NCI-H146 (cell line): Measurements from ENCODE around the gene PHKA1.
"Not testable (repeated sequence)": the region's sequence is repeated elsewhere in the genome, so short reads cannot be mapped to it uniquely, and the experiment has no call there.

ENCODE experiments used
- DNase-seq: peaks from one replicate; lab custom pipeline; 2025; lab: John Stamatoyannopoulos, UW

The PHKA1 gene

GRCh38 chrX:72713599-72714477 is at the start of gene PHKA1:
TSS of gene PHKA1 (minus strand) at chrX:72714306. CDS start at chrX:72713880, 426 bp downstream.
- peak; percentile 70 for DNase-seq

- not testable (repeated sequence) for DNase-seq
Observed at GRCh38 chrX:72760454-72760853, 46.3 kb upstream of the PHKA1 start.

GRCh38 chrX:72748545-72748944 is 34.4 kb upstream of the PHKA1 start:
- DNase-seq = not testable (repeated sequence)

GRCh38 chrX:72745546-72745945 is 31.4 kb upstream of the PHKA1 start:
- DNase-seq = not testable (repeated sequence)

GRCh38 chrX:72735561-72735960 is 21.5 kb upstream of the PHKA1 start:
- no peak for DNase-seq

- DNase-seq = not testable (repeated sequence)
Observed at GRCh38 chrX:72733636-72734035, 19.5 kb upstream of the PHKA1 start.

- no peak for DNase-seq
Observed at GRCh38 chrX:72727846-72728245, 13.7 kb upstream of the PHKA1 start.

GRCh38 chrX:72716766-72717165 is 2.7 kb upstream of the PHKA1 start:
- no peak for DNase-seq

- DNase-seq = no peak
Observed at GRCh38 chrX:72715546-72715945, 1.4 kb upstream of the PHKA1 start.

GRCh38 chrX:72714478-72714916 is 391 bp upstream of the PHKA1 start:
- peak; percentile 64 for DNase-seq

GRCh38 chrX:72713130-72713529 is 976 bp downstream of the PHKA1 start:
- no peak for DNase-seq

GRCh38 chrX:72712094-72712755 is 1.9 kb downstream of the PHKA1 start:
- no peak for DNase-seq

- DNase-seq = no peak
Observed at GRCh38 chrX:72705814-72706213, 8.3 kb downstream of the PHKA1 start.

GRCh38 chrX:72705111-72705510 is 9.0 kb downstream of the PHKA1 start:
- no peak for DNase-seq

- DNase-seq = no peak
Observed at GRCh38 chrX:72694170-72694569, 19.9 kb downstream of the PHKA1 start.

GRCh38 chrX:72693477-72693876 is 20.6 kb downstream of the PHKA1 start:
- no peak for DNase-seq

GRCh38 chrX:72687396-72687795 is 26.7 kb downstream of the PHKA1 start:
- DNase-seq = no peak

GRCh38 chrX:72685810-72686456 is 28.2 kb downstream of the PHKA1 start:
- no peak for DNase-seq

GRCh38 chrX:72685018-72685417 is 29.1 kb downstream of the PHKA1 start:
- no peak for DNase-seq

- DNase-seq = no peak
Observed at GRCh38 chrX:72683631-72684030, 30.5 kb downstream of the PHKA1 start.

GRCh38 chrX:72676465-72676864 is 37.6 kb downstream of the PHKA1 start:
- no peak for DNase-seq

GRCh38 chrX:72673951-72674350 is 40.2 kb downstream of the PHKA1 start:
- DNase-seq = not testable (repeated sequence)

GRCh38 chrX:72669508-72669907 is 44.6 kb downstream of the PHKA1 start:
- not testable (repeated sequence) for DNase-seq
